ENCODE results near the gene GUCD1. TPM values are rescaled to one million over a fixed set of nuclear protein-coding genes. Genes with fewer than 3 reads are reported as not detected.

Gene GUCD1
- total RNA-seq, 4 donors from 2014 or later, result 48.2 to 98.8 (median 76.2) TPM

GRCh38 chr22:24584166-24584790 lies 29.3 kb upstream of the GUCD1 start:
- no peaks in the 10 kb centered on the region for H3K27me3 ChIP-seq
- peak overlapping the region; percentile 65 to 88 (median 82) for H3K27ac ChIP-seq
- no peaks in the 10 kb centered on the region for H3K9me3 ChIP-seq
- TF ChIP-seq CTCF (IDR thresholded peaks at IDR 0.05), result no peak
- 81% methylated on average over 2 to 5 of the region's 5 CpGs for WGBS, 2 donors
- H3K4me1 ChIP-seq, result peaks cover 18 to 55% (median 40%) of the 10 kb centered on the region in 3 donors
- peaks cover 0 to 42% (median 7%) of the 10 kb centered on the region in 3 donors for H3K36me3 ChIP-seq
- intact Hi-C loops (cut with DNase I), result no loop called here
- no peak overlapping the region for H3K4me3 ChIP-seq
- no peak for DNase-seq

GRCh38 chr22:24583221-24584165 lies 28.6 kb upstream of the GUCD1 start:
- peak overlapping the region; percentile 65 to 88 (median 82) for H3K27ac ChIP-seq
- peaks cover 0 to 35% (median 7%) of the 10 kb centered on the region in 3 donors for H3K36me3 ChIP-seq
- H3K9me3 ChIP-seq, result no peaks in the 10 kb centered on the region
- no peak for DNase-seq
- WGBS, 2 donors, result 34 to 47% methylated on average over 9 to 16 of the region's 19 CpGs
- peaks cover 20 to 63% (median 48%) of the 10 kb centered on the region in 3 donors for H3K4me1 ChIP-seq
- TF ChIP-seq POLR2A (IDR thresholded peaks at IDR 0.05) (no peak), CTCF (IDR thresholded peaks at IDR 0.05) (no peak)
- H3K27me3 ChIP-seq, result no peaks in the 10 kb centered on the region
- intact Hi-C loops (cut with DNase I), result no loop called here
- peak overlapping the region in 2 of 4 donors; percentile 11 to 33 for H3K4me3 ChIP-seq

GRCh38 chr22:24582056-24582814 lies 27.3 kb upstream of the GUCD1 start:
- Histone ChIP-seq H3K27ac (peak overlapping the region in 2 of 4 donors; percentile 82), H3K9me3 (no peaks in the 10 kb centered on the region), H3K4me1 (peaks cover 24 to 75% (median 53%) of the 10 kb centered on the region in 3 donors), H3K36me3 (peaks cover 0 to 22% (median 7%) of the 10 kb centered on the region in 3 donors), H3K27me3 (no peaks in the 10 kb centered on the region), H3K4me3 (no peak overlapping the region)
- TF ChIP-seq CTCF (IDR thresholded peaks at IDR 0.05) (no peak), POLR2A (IDR thresholded peaks at IDR 0.05) (no peak)
- WGBS, 2 donors, result 43 to 49% methylated on average over 3 to 11 of the region's 12 CpGs
- intact Hi-C loops (cut with DNase I), result no loop called here
- DNase-seq, result no peak

- 29 to 37% methylated on average over 2 of the region's 2 CpGs for WGBS, 2 donors
- Histone ChIP-seq H3K9me3 (no peaks in the 10 kb centered on the region), H3K4me1 (peaks cover 24 to 83% (median 53%) of the 10 kb centered on the region in 3 donors), H3K27ac (peak overlapping the region; percentile 6 to 76 (median 56)), H3K36me3 (peaks cover 0 to 18% (median 3%) of the 10 kb centered on the region in 3 donors), H3K27me3 (no peaks in the 10 kb centered on the region), H3K4me3 (no peak overlapping the region)
- intact Hi-C loops (cut with DNase I), result no loop called here
- no peak for DNase-seq
- TF ChIP-seq CTCF (IDR thresholded peaks at IDR 0.05) (no peak), POLR2A (IDR thresholded peaks at IDR 0.05) (no peak)
Measured at GRCh38 chr22:24580276-24580675, 25.3 kb upstream of the GUCD1 start.

Measured in esophagus squamous epithelium (tissue), 5 donors.